Measurements from ENCODE around the gene ADD1.
"Not testable (repeated sequence)": the region's sequence is repeated elsewhere in the genome, so short reads cannot be mapped to it uniquely, and the experiment has no call there.

ADD1 gene

GRCh38 chr4:2922453-2923101 lies 78.9 kb downstream of the ADD1 start:
- 42% methylated on average over 7 of the region's 7 CpGs for WGBS
- Histone ChIP-seq H3K36me3 (ENCODE audit: insufficient read depth, low read length) (peaks cover 50% of the 10 kb centered on the region), H3K4me1 (ENCODE audit: insufficient read depth, low read length) (peaks cover 28% of the 10 kb centered on the region), H3K27ac (ENCODE audit: low read depth, low read length) (peak overlapping the region; percentile 93), H3K9ac (ENCODE audit: low read depth, low read length) (peak overlapping the region; percentile 47; the same call in 1 of the 2 replicates)
- H3K27me3 ChIP-seq (ENCODE audit: insufficient read depth, low read length); H3K4me3 ChIP-seq (ENCODE audit: low read length); H3K9me3 ChIP-seq (ENCODE audit: insufficient read depth, low read depth, low read length): not testable (repeated sequence)

DNA sequence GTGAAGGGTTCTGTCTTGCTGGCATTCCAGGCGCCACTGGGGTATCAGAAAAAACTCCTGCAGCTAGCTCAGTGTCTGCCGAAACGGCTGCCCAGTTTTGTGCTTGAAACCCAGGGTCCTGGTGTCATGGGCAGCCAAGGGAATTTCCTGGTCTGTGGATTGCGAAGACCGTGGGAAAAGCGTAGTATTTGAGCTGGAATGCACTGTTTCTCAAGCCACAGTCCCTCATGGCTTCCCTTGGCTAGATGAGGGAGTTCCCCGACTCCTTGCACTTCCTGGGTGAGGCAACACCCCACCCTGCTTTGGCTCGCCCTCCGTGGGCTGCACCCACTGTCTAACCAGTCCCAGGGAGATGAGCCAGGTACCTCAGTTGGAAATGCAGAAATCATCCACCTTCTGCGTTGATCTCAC lies 79.5 kb downstream of the ADD1 start:
- 79% methylated on average over 10 of the region's 10 CpGs for WGBS
- peaks cover 28% of the 10 kb centered on the region for H3K4me1 ChIP-seq (ENCODE audit: insufficient read depth, low read length)
- H3K27me3 ChIP-seq (ENCODE audit: insufficient read depth, low read length), result no peaks in the 10 kb centered on the region
- peaks cover 55% of the 10 kb centered on the region for H3K36me3 ChIP-seq (ENCODE audit: insufficient read depth, low read length)
- peak overlapping the region; percentile 21; the same call in 1 of the 2 replicates for H3K4me3 ChIP-seq (ENCODE audit: low read length)
- no peaks in the 10 kb centered on the region for H3K9me3 ChIP-seq (ENCODE audit: insufficient read depth, low read depth, low read length)
- peak overlapping the region; percentile 47 for H3K9ac ChIP-seq (ENCODE audit: low read depth, low read length)
- H3K27ac ChIP-seq (ENCODE audit: low read depth, low read length), result peak overlapping the region; percentile 93

DNA sequence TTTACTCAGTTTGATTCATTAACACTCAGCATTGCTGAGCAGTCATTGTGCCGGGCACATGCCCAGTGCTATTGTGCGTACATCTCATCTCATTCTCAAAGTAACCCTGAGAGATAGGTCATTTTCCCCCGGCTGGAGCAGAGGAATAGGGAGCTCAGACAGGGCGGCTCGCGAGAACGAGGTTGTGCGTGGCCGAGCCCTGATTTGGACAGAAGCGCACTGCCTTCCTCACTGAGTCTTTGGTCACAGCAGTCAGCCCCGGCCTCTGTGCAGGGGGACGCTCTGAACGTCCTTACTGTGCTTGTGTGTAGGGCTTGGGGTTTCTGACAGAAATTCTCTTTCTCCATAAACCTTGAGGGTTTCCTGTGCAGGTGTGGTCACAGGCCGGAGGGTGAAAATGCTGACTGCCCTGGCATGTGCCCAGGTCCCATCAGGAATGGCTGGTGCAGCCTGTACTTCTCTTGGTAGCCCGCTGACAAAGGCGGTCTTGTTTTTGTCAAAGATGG lies 80.1 kb downstream of the ADD1 start:
- Histone ChIP-seq H3K9ac (ENCODE audit: low read depth, low read length) (peak overlapping the region; percentile 47; the same call in 1 of the 2 replicates), H3K27ac (ENCODE audit: low read depth, low read length) (peak overlapping the region; percentile 93; the same call in 1 of the 2 replicates), H3K4me3 (ENCODE audit: low read length) (no peak overlapping the region), H3K4me1 (ENCODE audit: insufficient read depth, low read length) (peaks cover 28% of the 10 kb centered on the region), H3K9me3 (ENCODE audit: insufficient read depth, low read depth, low read length) (no peaks in the 10 kb centered on the region), H3K27me3 (ENCODE audit: insufficient read depth, low read length) (no peaks in the 10 kb centered on the region), H3K36me3 (ENCODE audit: insufficient read depth, low read length) (peaks cover 59% of the 10 kb centered on the region)
- WGBS, result 94% methylated on average over 16 of the region's 16 CpGs

GRCh38 chr4:2924286-2924685 lies 80.6 kb downstream of the ADD1 start:
- peaks cover 64% of the 10 kb centered on the region for H3K36me3 ChIP-seq (ENCODE audit: insufficient read depth, low read length)
- no peaks in the 10 kb centered on the region for H3K9me3 ChIP-seq (ENCODE audit: insufficient read depth, low read depth, low read length)
- peaks cover 28% of the 10 kb centered on the region for H3K4me1 ChIP-seq (ENCODE audit: insufficient read depth, low read length)
- H3K9ac ChIP-seq (ENCODE audit: low read depth, low read length), result no peak overlapping the region
- peak overlapping the region; percentile 26; the same call in 1 of the 2 replicates for H3K27ac ChIP-seq (ENCODE audit: low read depth, low read length)
- 94% methylated on average over 8 of the region's 8 CpGs for WGBS
- no peak overlapping the region for H3K4me3 ChIP-seq (ENCODE audit: low read length)
- H3K27me3 ChIP-seq (ENCODE audit: insufficient read depth, low read length), result no peaks in the 10 kb centered on the region

DNA sequence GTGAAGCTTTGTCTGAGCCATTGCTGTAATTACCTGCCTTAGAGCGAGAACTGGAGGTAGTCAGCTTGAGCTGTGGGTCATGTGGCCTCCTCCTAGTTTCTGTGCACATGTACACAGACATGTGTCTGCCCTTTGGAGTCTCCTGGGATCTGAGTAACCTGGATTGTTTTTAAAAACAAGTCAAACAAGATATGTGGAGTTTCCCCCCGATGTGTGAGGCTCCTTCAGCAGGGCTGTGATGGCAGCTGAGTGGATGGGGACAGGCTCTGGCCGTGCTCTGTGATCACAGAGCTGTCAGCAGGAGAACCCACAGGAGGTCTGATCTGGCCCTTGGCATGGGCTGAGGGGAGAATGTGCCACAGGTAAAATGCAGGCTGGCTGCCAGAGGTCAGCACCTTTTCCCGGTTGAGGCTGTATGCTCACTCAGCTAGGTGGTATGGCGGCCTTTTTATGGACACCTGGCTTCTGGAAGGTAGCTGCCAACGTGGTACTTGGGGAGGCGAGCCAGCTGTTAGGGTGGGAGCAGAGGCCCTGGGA lies 81.2 kb downstream of the ADD1 start:
- no peak overlapping the region for H3K9ac ChIP-seq (ENCODE audit: low read depth, low read length)
- H3K36me3 ChIP-seq (ENCODE audit: insufficient read depth, low read length), result peaks cover 70% of the 10 kb centered on the region

GRCh38 chr4:2925496-2925895 lies 81.9 kb downstream of the ADD1 start:
- Histone ChIP-seq H3K9me3 (ENCODE audit: insufficient read depth, low read depth, low read length) (no peaks in the 10 kb centered on the region), H3K27ac (ENCODE audit: low read depth, low read length) (no peak overlapping the region), H3K36me3 (ENCODE audit: insufficient read depth, low read length) (peaks cover 76% of the 10 kb centered on the region), H3K4me3 (ENCODE audit: low read length) (no peak overlapping the region), H3K4me1 (ENCODE audit: insufficient read depth, low read length) (peaks cover 28% of the 10 kb centered on the region), H3K9ac (ENCODE audit: low read depth, low read length) (no peak overlapping the region), H3K27me3 (ENCODE audit: insufficient read depth, low read length) (no peaks in the 10 kb centered on the region)
- 90% methylated on average over 4 of the region's 5 CpGs for WGBS

More for the DNA sequence above, 81.2 kb downstream of the ADD1 start:
- Histone ChIP-seq H3K27me3 (ENCODE audit: insufficient read depth, low read length) (no peaks in the 10 kb centered on the region), H3K4me1 (ENCODE audit: insufficient read depth, low read length) (peaks cover 28% of the 10 kb centered on the region), H3K4me3 (ENCODE audit: low read length) (no peak overlapping the region), H3K27ac (ENCODE audit: low read depth, low read length) (peak overlapping the region; percentile 26; the same call in 1 of the 2 replicates), H3K9me3 (ENCODE audit: insufficient read depth, low read depth, low read length) (no peaks in the 10 kb centered on the region)
- 90% methylated on average over 7 of the region's 7 CpGs for WGBS

DNA sequence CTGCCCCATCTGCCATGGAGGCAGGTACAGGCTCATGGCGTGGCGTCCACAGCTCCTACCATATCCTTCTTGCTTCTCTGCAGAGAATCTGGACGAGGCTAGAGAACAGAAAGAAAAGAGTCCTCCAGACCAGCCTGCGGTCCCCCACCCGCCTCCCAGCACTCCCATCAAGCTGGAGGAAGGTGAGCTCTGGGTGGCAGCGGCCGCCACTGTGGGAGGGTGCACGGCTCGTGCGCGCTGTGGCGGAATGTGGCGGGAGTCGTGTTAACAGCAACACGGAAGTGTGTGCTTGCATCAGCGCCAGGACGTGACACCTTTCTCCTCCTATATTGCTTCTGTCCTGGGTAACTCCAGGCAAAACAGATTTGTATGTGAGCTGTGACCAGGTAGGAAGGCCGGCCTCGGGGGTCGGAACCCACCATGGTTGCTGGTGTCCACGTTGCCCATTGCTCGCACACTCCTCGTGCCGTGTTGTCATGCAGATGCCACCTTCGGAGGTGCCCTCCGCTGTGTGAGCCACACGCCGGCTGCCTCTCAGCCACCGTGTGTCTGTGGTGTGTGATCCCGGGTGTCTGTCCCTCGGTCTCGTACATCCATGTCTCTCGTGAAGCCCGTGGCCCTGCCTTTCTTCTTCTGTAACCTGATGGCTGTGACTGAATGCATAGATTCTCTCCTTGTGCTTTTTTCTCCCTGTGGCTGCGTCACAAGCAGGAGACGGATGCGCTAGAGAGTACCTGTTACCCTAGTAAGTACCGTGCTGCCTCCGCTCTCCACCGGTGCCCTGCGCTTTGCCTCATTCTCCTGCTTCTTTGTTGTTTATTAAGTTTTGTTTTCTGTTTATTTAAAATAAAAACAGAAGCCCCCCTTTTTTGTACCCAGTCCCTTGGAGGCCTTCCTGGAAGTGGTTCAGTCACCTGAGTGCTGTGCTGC lies 82.6 kb downstream of the ADD1 start:
- Histone ChIP-seq H3K27ac (ENCODE audit: low read depth, low read length) (no peak overlapping the region), H3K9ac (ENCODE audit: low read depth, low read length) (no peak overlapping the region), H3K27me3 (ENCODE audit: insufficient read depth, low read length) (no peaks in the 10 kb centered on the region), H3K9me3 (ENCODE audit: insufficient read depth, low read depth, low read length) (no peaks in the 10 kb centered on the region), H3K4me3 (ENCODE audit: low read length) (no peak overlapping the region), H3K36me3 (ENCODE audit: insufficient read depth, low read length) (peaks cover 83% of the 10 kb centered on the region), H3K4me1 (ENCODE audit: insufficient read depth, low read length) (peaks cover 28% of the 10 kb centered on the region)
- 93% methylated on average over 41 of the region's 41 CpGs for WGBS

- Histone ChIP-seq H3K4me1 (ENCODE audit: insufficient read depth, low read length) (peaks cover 20% of the 10 kb centered on the region), H3K36me3 (ENCODE audit: insufficient read depth, low read length) (peaks cover 86% of the 10 kb centered on the region), H3K27ac (ENCODE audit: low read depth, low read length) (no peak overlapping the region), H3K9ac (ENCODE audit: low read depth, low read length) (no peak overlapping the region), H3K27me3 (ENCODE audit: insufficient read depth, low read length) (no peaks in the 10 kb centered on the region), H3K9me3 (ENCODE audit: insufficient read depth, low read depth, low read length) (no peaks in the 10 kb centered on the region), H3K4me3 (ENCODE audit: low read length) (no peak overlapping the region)
- WGBS, result 96% methylated on average over 18 of the region's 18 CpGs
Observed at GRCh38 chr4:2927016-2927695, 83.5 kb downstream of the ADD1 start.

DNA sequence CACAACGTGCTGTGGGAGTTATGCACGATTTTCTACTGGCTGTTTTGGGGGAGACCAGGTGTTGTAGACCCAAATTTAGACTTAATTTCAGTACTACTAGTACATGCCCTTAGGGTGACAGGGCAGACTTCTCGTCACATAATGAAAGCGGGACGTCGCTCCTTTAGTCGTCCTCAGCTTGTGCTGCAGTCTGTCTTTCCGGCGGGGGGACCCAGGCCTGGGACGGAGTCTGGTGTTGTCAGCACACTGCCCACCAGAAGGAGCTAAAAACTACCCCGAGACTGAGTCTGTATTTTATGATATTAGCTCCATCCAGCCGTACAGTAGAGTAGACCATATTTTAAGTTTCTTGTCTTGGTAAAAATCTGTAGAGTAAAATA lies 84.0 kb downstream of the ADD1 start:
- Histone ChIP-seq H3K9ac (ENCODE audit: low read depth, low read length) (no peak overlapping the region), H3K27ac (ENCODE audit: low read depth, low read length) (no peak overlapping the region), H3K36me3 (ENCODE audit: insufficient read depth, low read length) (peaks cover 82% of the 10 kb centered on the region), H3K4me3 (ENCODE audit: low read length) (no peak overlapping the region), H3K4me1 (ENCODE audit: insufficient read depth, low read length) (peaks cover 16% of the 10 kb centered on the region; the same call in 1 of the 2 replicates), H3K9me3 (ENCODE audit: insufficient read depth, low read depth, low read length) (no peaks in the 10 kb centered on the region), H3K27me3 (ENCODE audit: insufficient read depth, low read length) (no peaks in the 10 kb centered on the region)
- WGBS, result 98% methylated on average over 12 of the region's 12 CpGs

DNA sequence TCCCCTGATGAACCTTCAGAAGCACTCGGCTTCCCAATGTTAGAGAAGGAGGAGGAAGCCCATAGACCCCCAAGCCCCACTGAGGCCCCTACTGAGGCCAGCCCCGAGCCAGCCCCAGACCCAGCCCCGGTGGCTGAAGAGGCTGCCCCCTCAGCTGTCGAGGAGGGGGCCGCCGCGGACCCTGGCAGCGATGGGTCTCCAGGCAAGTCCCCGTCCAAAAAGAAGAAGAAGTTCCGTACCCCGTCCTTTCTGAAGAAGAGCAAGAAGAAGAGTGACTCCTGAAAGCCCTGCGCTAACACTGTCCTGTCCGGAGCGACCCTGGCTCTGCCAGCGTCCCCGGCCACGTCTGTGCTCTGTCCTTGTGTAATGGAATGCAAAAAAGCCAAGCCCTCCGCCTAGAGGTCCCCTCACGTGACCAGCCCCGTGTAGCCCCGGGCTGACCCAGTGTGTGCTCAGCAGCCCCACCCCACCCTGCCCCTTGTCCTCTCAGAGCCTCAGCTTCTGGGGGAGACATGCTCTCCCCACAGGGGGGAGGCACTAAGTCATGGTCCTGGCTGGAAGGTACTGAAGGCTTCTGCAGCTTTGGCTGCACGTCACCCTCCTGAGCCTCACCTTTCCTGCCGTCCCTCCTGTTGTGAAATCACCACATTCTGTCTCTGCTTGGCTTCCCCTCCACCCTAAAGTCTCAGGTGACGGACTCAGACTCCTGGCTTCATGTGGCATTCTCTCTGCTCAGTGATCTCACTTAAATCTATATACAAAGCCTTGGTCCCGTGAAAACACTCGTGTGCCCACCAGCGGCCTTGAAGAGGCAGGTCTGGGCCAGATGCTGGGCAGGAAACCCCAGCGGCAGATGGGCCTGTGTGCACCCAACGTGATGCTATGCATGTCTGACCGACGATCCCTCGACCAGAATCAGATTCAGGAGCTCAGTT lies 84.9 kb downstream of the ADD1 start:
- Histone ChIP-seq H3K4me3 (ENCODE audit: low read length) (no peak overlapping the region), H3K27ac (ENCODE audit: low read depth, low read length) (no peak overlapping the region; the same call in 1 of the 2 replicates), H3K36me3 (ENCODE audit: insufficient read depth, low read length) (peaks cover 80% of the 10 kb centered on the region), H3K27me3 (ENCODE audit: insufficient read depth, low read length) (no peaks in the 10 kb centered on the region), H3K9ac (ENCODE audit: low read depth, low read length) (no peak overlapping the region), H3K9me3 (ENCODE audit: insufficient read depth, low read depth, low read length) (no peaks in the 10 kb centered on the region), H3K4me1 (ENCODE audit: insufficient read depth, low read length) (peaks cover 10% of the 10 kb centered on the region; the same call in 1 of the 2 replicates)
- WGBS, result 90% methylated on average over 32 of the region's 32 CpGs

Measured in HUES64 (cell line).